Measurements from ENCODE around the gene F7.

DNA sequence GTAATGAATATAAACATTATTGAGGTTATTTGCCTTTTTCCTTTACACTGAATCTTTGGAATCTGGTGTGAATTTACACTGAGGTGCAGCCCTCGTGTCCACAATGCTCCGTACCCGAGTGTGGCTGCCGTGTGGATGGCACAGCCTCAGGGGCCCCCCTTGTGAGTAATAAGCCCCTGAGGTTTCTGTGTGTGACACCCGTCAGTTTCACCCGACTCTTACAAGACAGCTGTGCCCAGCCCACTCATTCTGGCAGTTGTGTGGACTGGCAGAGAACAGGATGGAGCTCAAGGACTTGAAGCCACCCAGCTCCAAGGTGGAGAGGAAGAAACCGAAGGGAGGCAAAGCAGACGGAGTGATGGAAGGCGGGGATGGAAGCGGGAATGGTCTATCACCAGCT, 60.7 kb downstream of the F7 start:
- TF ChIP-seq, protein P1, sequence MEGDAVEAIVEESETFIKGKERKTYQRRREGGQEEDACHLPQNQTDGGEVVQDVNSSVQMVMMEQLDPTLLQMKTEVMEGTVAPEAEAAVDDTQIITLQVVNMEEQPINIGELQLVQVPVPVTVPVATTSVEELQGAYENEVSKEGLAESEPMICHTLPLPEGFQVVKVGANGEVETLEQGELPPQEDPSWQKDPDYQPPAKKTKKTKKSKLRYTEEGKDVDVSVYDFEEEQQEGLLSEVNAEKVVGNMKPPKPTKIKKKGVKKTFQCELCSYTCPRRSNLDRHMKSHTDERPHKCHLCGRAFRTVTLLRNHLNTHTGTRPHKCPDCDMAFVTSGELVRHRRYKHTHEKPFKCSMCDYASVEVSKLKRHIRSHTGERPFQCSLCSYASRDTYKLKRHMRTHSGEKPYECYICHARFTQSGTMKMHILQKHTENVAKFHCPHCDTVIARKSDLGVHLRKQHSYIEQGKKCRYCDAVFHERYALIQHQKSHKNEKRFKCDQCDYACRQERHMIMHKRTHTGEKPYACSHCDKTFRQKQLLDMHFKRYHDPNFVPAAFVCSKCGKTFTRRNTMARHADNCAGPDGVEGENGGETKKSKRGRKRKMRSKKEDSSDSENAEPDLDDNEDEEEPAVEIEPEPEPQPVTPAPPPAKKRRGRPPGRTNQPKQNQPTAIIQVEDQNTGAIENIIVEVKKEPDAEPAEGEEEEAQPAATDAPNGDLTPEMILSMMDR (IDR thresholded peaks at IDR 0.05; ENCODE audit: insufficient read depth, low read length, poor library complexity, severe bottlenecking) = no peak
- no peak for TF ChIP-seq EZH2phosphoT487 (conservative IDR thresholded peaks at IDR 0.05; ENCODE audit: low read length)
